ENCODE results near the gene MAGI1. TPM values are rescaled to one million over a fixed set of nuclear protein-coding genes. Genes with fewer than 3 reads are reported as not detected.

MAGI1 gene
- total and polyA plus RNA-seq, 4 donors, result 5.0 to 69.2 (median 28.5) TPM

DNA sequence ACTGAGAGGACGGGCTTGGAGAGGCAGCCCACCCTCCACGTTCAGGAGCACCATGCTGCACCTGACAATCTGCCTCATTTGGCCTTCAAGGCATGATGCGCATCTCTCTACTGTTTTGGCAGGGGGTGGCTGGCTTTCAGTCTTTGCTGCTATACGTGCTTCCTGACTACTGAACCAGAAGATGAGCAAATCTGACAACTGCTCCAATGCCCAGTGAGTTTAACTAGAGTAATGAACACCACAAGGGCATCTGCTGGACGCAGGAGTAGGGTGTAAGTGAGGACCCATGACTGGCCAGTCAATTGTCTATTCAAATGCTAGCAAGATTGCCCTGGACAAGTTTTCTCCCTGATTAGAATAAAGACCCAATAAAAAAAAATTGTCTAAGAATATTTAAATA is 335.7 kb downstream of the MAGI1 start:
- WGBS, 2 donors, result 94 to 96% methylated on average over 5 of the region's 5 CpGs

GRCh38 chr3:65702202-65702601 is 336.5 kb downstream of the MAGI1 start:
- Histone ChIP-seq H3K27ac (ENCODE audit: low read depth in 1 of 2, low read length in 2 of 2) (no peak overlapping the region), H3K4me1 (ENCODE audit: control insufficient read depth in 1 of 2, insufficient read depth in 2 of 2, low read length in 2 of 2) (peaks cover 0 to 4% of the 10 kb centered on the region in 2 donors), H3K4me3 (ENCODE audit: low read length in 2 of 2) (no peak overlapping the region), H3K27me3 (ENCODE audit: control insufficient read depth in 1 of 2, insufficient read depth in 2 of 2, low read length in 1 of 2) (no peaks in the 10 kb centered on the region), H3K9me3 (ENCODE audit: control insufficient read depth, low read length) (no peaks in the 10 kb centered on the region), H3K36me3 (ENCODE audit: control insufficient read depth in 1 of 2, insufficient read depth in 2 of 2, low read length in 1 of 2) (no peaks in the 10 kb centered on the region)
- intact Hi-C loops (cut with DNase I), result no loop called here
- no peak for ATAC-seq (ENCODE audit: low FRiP score)
- DNase-seq, result no peak
- 97 to 98% methylated on average over 2 of the region's 2 CpGs for WGBS, 2 donors

More for the DNA sequence above, 335.7 kb downstream of the MAGI1 start:
- intact Hi-C loops (cut with DNase I), result no loop called here
- Histone ChIP-seq H3K4me1 (ENCODE audit: control insufficient read depth in 1 of 2, insufficient read depth in 2 of 2, low read length in 2 of 2) (peaks cover 0 to 4% of the 10 kb centered on the region in 2 donors), H3K27ac (ENCODE audit: low read depth in 1 of 2, low read length in 2 of 2) (no peak overlapping the region), H3K27me3 (ENCODE audit: control insufficient read depth in 1 of 2, insufficient read depth in 2 of 2, low read length in 1 of 2) (no peaks in the 10 kb centered on the region), H3K36me3 (ENCODE audit: control insufficient read depth in 1 of 2, insufficient read depth in 2 of 2, low read length in 1 of 2) (no peaks in the 10 kb centered on the region), H3K9me3 (ENCODE audit: control insufficient read depth, low read length) (no peaks in the 10 kb centered on the region), H3K4me3 (ENCODE audit: low read length in 2 of 2) (no peak overlapping the region)
- no peak for ATAC-seq (ENCODE audit: low FRiP score)
- no peak for DNase-seq

DNA sequence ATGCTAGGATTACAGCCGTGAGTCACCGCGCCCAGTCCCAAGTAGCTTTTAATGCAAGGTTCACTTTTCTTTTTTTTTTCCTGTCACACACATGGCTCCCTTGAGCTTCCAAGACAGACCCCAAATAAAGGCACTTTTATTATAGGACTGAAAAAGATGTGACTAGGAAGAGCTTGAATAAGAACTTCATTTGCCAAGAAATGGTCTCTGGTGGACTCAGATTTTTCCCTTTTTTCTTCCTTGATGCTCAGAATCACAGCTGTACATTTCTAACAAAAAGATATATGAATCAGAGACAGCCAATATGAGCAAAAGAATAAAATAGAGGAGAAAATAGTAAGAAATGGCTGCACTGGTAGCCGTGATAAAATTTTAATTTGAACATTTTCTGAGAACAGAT is 337.2 kb downstream of the MAGI1 start:
- Histone ChIP-seq H3K4me1 (ENCODE audit: control insufficient read depth in 1 of 2, insufficient read depth in 2 of 2, low read length in 2 of 2) (peaks cover 0 to 2% of the 10 kb centered on the region in 2 donors), H3K4me3 (ENCODE audit: low read length in 2 of 2) (no peak overlapping the region), H3K27ac (ENCODE audit: low read depth in 1 of 2, low read length in 2 of 2) (no peak overlapping the region), H3K9me3 (ENCODE audit: control insufficient read depth, low read length) (no peaks in the 10 kb centered on the region), H3K27me3 (ENCODE audit: control insufficient read depth in 1 of 2, insufficient read depth in 2 of 2, low read length in 1 of 2) (no peaks in the 10 kb centered on the region), H3K36me3 (ENCODE audit: control insufficient read depth in 1 of 2, insufficient read depth in 2 of 2, low read length in 1 of 2) (no peaks in the 10 kb centered on the region)
- ATAC-seq (ENCODE audit: low FRiP score) (no peak), DNase-seq (no peak)
- intact Hi-C loops (cut with DNase I), result no loop called here
- WGBS, 2 donors, result 97% methylated on average over 4 of the region's 4 CpGs

DNA sequence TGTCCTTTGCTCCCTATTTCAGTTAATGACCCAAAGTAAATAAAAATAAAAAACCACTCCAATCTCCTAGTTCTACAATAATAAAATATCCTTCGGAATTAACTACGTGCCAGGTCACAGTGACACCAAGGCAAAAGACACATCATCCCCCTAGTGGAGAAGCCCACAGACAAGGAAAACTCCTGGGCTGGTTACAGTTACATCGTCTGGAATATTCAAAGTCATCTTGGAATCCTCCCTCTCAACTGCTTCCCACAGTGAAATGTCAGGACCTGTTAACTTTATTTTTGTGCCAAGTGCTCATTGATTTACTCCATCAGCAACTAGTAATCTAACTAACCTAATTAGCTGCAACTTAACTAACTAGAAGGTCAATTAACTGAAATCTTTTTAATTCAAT is 349.3 kb downstream of the MAGI1 start:
- Histone ChIP-seq H3K27ac (ENCODE audit: low read depth in 1 of 2, low read length in 2 of 2) (no peak overlapping the region), H3K27me3 (ENCODE audit: control insufficient read depth in 1 of 2, insufficient read depth in 2 of 2, low read length in 1 of 2) (no peaks in the 10 kb centered on the region), H3K4me1 (ENCODE audit: control insufficient read depth in 1 of 2, insufficient read depth in 2 of 2, low read length in 2 of 2) (peaks cover 2 to 4% of the 10 kb centered on the region in 2 donors), H3K36me3 (ENCODE audit: control insufficient read depth in 1 of 2, insufficient read depth in 2 of 2, low read length in 1 of 2) (no peaks in the 10 kb centered on the region), H3K9me3 (ENCODE audit: control insufficient read depth, low read length) (no peaks in the 10 kb centered on the region), H3K4me3 (ENCODE audit: low read length in 2 of 2) (no peak overlapping the region)
- 57 to 64% methylated on average over 3 of the region's 3 CpGs for WGBS, 2 donors
- DNase-seq, result no peak
- intact Hi-C loops (cut with DNase I), result no loop called here
- ATAC-seq (ENCODE audit: low FRiP score), result no peak

DNA sequence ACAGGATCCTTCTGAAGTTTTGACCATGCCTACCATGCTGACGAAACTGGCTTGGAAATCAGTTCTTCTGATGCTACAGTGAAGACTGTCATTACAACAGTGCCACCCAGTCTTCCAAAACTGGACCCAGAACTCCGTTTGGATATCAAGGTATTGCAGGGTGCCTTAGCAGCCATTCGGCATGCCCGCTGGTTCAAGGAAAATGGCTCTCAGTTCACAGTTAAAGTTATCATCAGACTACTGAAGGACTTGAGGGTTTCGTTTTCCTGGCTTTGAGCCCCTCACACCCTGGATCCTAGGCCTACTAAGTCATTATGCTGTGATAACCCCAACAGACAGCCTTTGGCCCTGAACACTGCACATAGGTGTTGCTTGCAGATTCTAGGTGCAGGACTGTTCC is 351.0 kb downstream of the MAGI1 start:
- Histone ChIP-seq H3K9me3 (ENCODE audit: control insufficient read depth, low read length) (no peaks in the 10 kb centered on the region), H3K36me3 (ENCODE audit: control insufficient read depth in 1 of 2, insufficient read depth in 2 of 2, low read length in 1 of 2) (no peaks in the 10 kb centered on the region), H3K27ac (ENCODE audit: low read depth in 1 of 2, low read length in 2 of 2) (no peak overlapping the region), H3K4me3 (ENCODE audit: low read length in 2 of 2) (no peak overlapping the region), H3K27me3 (ENCODE audit: control insufficient read depth in 1 of 2, insufficient read depth in 2 of 2, low read length in 1 of 2) (no peaks in the 10 kb centered on the region), H3K4me1 (ENCODE audit: control insufficient read depth in 1 of 2, insufficient read depth in 2 of 2, low read length in 2 of 2) (peaks cover 2 to 4% of the 10 kb centered on the region in 2 donors)
- ATAC-seq (ENCODE audit: low FRiP score) (no peak), DNase-seq (no peak)
- intact Hi-C loops (cut with DNase I), result no loop called here
- WGBS, 2 donors, result 94 to 96% methylated on average over 5 of the region's 5 CpGs

DNA sequence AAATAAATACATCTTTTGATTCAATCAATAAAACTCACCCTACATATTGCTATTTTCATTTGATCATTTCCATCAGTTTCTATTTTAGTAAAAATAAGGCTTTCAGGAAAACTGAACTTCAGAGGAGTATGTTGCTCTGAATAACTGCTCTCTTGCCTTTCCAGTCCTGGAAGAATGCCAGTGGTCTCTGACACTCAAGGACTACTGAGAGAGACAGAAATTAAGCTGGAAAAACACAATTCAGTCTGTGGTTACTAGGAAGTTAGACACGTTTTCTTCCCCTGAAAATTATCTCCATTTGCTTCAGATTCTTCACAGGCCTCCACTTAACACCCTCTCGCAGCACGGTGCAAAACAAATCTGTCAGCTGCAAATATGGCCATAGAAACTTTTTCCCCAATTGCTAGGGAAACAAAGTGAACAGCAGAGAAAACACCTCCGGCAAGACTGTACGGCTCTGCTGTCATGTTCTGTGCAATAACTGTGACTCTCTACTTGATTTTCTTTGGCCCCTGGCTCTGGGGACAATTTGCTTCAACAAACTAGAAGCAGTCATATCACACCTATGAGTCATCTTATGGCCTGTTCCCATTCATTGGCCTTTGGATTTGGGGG is 353.0 kb downstream of the MAGI1 start:
- H3K4me1 ChIP-seq (ENCODE audit: control insufficient read depth in 1 of 2, insufficient read depth in 2 of 2, low read length in 2 of 2), result peaks cover 0 to 4% of the 10 kb centered on the region in 2 donors
- H3K36me3 ChIP-seq (ENCODE audit: control insufficient read depth in 1 of 2, insufficient read depth in 2 of 2, low read length in 1 of 2), result no peaks in the 10 kb centered on the region
- DNase-seq (no peak), ATAC-seq (ENCODE audit: low FRiP score) (no peak)
- intact Hi-C loops (cut with DNase I), result no loop called here
- H3K9me3 ChIP-seq (ENCODE audit: control insufficient read depth, low read length), result no peaks in the 10 kb centered on the region
- 6 to 11% methylated on average over 5 of the region's 5 CpGs for WGBS, 2 donors
- peak overlapping the region; percentile 40 to 53 for H3K27ac ChIP-seq (ENCODE audit: low read depth in 1 of 2, low read length in 2 of 2)
- no peaks in the 10 kb centered on the region for H3K27me3 ChIP-seq (ENCODE audit: control insufficient read depth in 1 of 2, insufficient read depth in 2 of 2, low read length in 1 of 2)
- no peak overlapping the region for H3K4me3 ChIP-seq (ENCODE audit: low read length in 2 of 2)

GRCh38 chr3:65678516-65678915 is 360.2 kb downstream of the MAGI1 start:
- H3K27me3 ChIP-seq (ENCODE audit: control insufficient read depth in 1 of 2, insufficient read depth in 2 of 2, low read length in 1 of 2), result no peaks in the 10 kb centered on the region
- intact Hi-C loops (cut with DNase I), result loop anchor here (5.0 to 10.0 kb wide), 2 partner anchors 44 to 244 kb away; no protein-coding TSS in a partner anchor
- DNase-seq (no peak), ATAC-seq (ENCODE audit: low FRiP score) (no peak)
- H3K36me3 ChIP-seq (ENCODE audit: control insufficient read depth in 1 of 2, insufficient read depth in 2 of 2, low read length in 1 of 2), result no peaks in the 10 kb centered on the region
- H3K9me3 ChIP-seq (ENCODE audit: control insufficient read depth, low read length), result no peaks in the 10 kb centered on the region
- WGBS, 2 donors, result 90 to 93% methylated on average over 4 of the region's 4 CpGs
- H3K4me3 ChIP-seq (ENCODE audit: low read length in 2 of 2), result no peak overlapping the region
- no peak overlapping the region for H3K27ac ChIP-seq (ENCODE audit: low read depth in 1 of 2, low read length in 2 of 2)
- H3K4me1 ChIP-seq (ENCODE audit: control insufficient read depth in 1 of 2, insufficient read depth in 2 of 2, low read length in 2 of 2), result peaks cover 0 to 3% of the 10 kb centered on the region in 2 donors

- H3K4me3 ChIP-seq (ENCODE audit: low read length in 2 of 2), result no peak overlapping the region
- peaks cover 0 to 3% of the 10 kb centered on the region in 2 donors for H3K4me1 ChIP-seq (ENCODE audit: control insufficient read depth in 1 of 2, insufficient read depth in 2 of 2, low read length in 2 of 2)
- 91 to 92% methylated on average over 3 of the region's 3 CpGs for WGBS, 2 donors
- no peaks in the 10 kb centered on the region for H3K27me3 ChIP-seq (ENCODE audit: control insufficient read depth in 1 of 2, insufficient read depth in 2 of 2, low read length in 1 of 2)
- no peaks in the 10 kb centered on the region for H3K36me3 ChIP-seq (ENCODE audit: control insufficient read depth in 1 of 2, insufficient read depth in 2 of 2, low read length in 1 of 2)
- H3K27ac ChIP-seq (ENCODE audit: low read depth in 1 of 2, low read length in 2 of 2), result no peak overlapping the region
- ATAC-seq (ENCODE audit: low FRiP score) (no peak), DNase-seq (no peak)
- no peaks in the 10 kb centered on the region for H3K9me3 ChIP-seq (ENCODE audit: control insufficient read depth, low read length)
- intact Hi-C loops (cut with DNase I), result loop anchor here (5.0 to 10.0 kb wide), 2 partner anchors 45 to 243 kb away; no protein-coding TSS in a partner anchor
These were observed 361.2 kb downstream of the MAGI1 start for GRCh38 chr3:65677486-65678010.

- 84 to 93% methylated on average over 2 of the region's 2 CpGs for WGBS, 2 donors
- ATAC-seq (ENCODE audit: low FRiP score) (no peak), DNase-seq (no peak)
- H3K4me3 ChIP-seq (ENCODE audit: low read length in 2 of 2), result no peak overlapping the region
- H3K27me3 ChIP-seq (ENCODE audit: control insufficient read depth in 1 of 2, insufficient read depth in 2 of 2, low read length in 1 of 2), result no peaks in the 10 kb centered on the region
- no peaks in the 10 kb centered on the region for H3K36me3 ChIP-seq (ENCODE audit: control insufficient read depth in 1 of 2, insufficient read depth in 2 of 2, low read length in 1 of 2)
- no peaks in the 10 kb centered on the region for H3K9me3 ChIP-seq (ENCODE audit: control insufficient read depth, low read length)
- H3K27ac ChIP-seq (ENCODE audit: low read depth in 1 of 2, low read length in 2 of 2), result no peak overlapping the region
- peaks cover 0 to 3% of the 10 kb centered on the region in 2 donors for H3K4me1 ChIP-seq (ENCODE audit: control insufficient read depth in 1 of 2, insufficient read depth in 2 of 2, low read length in 2 of 2)
- intact Hi-C loops (cut with DNase I), result loop anchor here (5.0 to 10.0 kb wide), 2 partner anchors 46 to 242 kb away; no protein-coding TSS in a partner anchor
These were observed 362.1 kb downstream of the MAGI1 start for GRCh38 chr3:65676580-65676979.
